GM13977 (cell line): Measurements from ENCODE around the gene GABBR2.
"Not testable (repeated sequence)": the region's sequence is repeated elsewhere in the genome, so short reads cannot be mapped to it uniquely, and the experiment has no call there.

Source experiments
- DNase-seq: peaks from one replicate; pipeline ENCODE4 v3.0.0; 2012; ENCODE audit warnings: low spot score
- CTCF ChIP-seq: IDR thresholded peaks from 2 replicates; pipeline ENCODE4 v1.5.1; 2012; ENCODE audit warnings: mild to moderate bottlenecking, control low read depth; ENCODE audit not compliant: insufficient read depth; ENCODE audit errors: extremely low read depth, missing control alignments
- in situ Hi-C: fragments of 300-500 bp; cut with MboI; formaldehyde crosslinking; loops from one replicate; pipeline ENCODE4 v1.12.0; 2022; ENCODE audit warnings: low sequenced_read_pairs, low pct_unique_long_range_greater_than_20kb, mixed read lengths, inconsistent platforms; ENCODE audit not compliant: unreplicated experiment

Gene GABBR2

GRCh38 chr9:98506422-98507054 is 202.2 kb downstream of the GABBR2 start:
- DNase-seq = no peak
- no peak for TF ChIP-seq CTCF
- in situ Hi-C loops = no loop called here

GRCh38 chr9:98504298-98505282 is 204.1 kb downstream of the GABBR2 start:
- no peak for DNase-seq
- no peak for TF ChIP-seq CTCF
- in situ Hi-C loops = no loop called here

GRCh38 chr9:98503867-98504266 is 204.9 kb downstream of the GABBR2 start:
- TF ChIP-seq CTCF = no peak
- DNase-seq = no peak
- in situ Hi-C loops = no loop called here

GRCh38 chr9:98502976-98503325 is 205.8 kb downstream of the GABBR2 start:
- in situ Hi-C loops = no loop called here
- DNase-seq = no peak

GRCh38 chr9:98502311-98502975 is 206.3 kb downstream of the GABBR2 start:
- in situ Hi-C loops = no loop called here
- TF ChIP-seq CTCF = no peak

More at GRCh38 chr9:98502976-98503325, 205.8 kb downstream of the GABBR2 start:
- no peak for TF ChIP-seq CTCF

GRCh38 chr9:98501819-98502218 is 206.9 kb downstream of the GABBR2 start:
- DNase-seq = no peak
- in situ Hi-C loops = no loop called here
- TF ChIP-seq CTCF = no peak

More at GRCh38 chr9:98502311-98502975, 206.3 kb downstream of the GABBR2 start:
- DNase-seq = no peak

GRCh38 chr9:98501259-98501658 is 207.5 kb downstream of the GABBR2 start:
- in situ Hi-C loops, DNase-seq: not testable (repeated sequence)
